ENCODE data around the gene RPL27A.
A peak's percentile ranks its signal among the peaks of the same experiment; 100 is the strongest.

RPL27A gene

DNA sequence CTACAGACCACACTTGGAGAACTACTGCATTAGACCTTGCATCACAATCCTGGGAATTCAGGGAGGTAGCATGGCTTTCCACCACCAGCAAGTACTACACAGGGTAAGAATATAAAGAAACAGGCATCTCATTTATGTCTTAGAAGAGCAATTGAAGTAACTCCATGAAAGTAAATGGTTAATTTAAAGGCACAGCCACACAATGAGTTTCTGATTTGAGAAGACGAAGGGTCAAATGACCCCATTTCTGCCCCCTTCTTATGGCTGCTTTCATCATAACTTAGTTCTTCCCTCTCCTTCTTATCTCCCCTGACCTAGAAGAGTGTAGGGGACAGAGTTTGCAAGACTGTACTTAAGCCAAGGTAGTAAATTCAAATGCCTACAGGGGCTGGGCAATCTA lies 6.1 kb upstream of the RPL27A start:
- no peak for DNase-seq

DNA sequence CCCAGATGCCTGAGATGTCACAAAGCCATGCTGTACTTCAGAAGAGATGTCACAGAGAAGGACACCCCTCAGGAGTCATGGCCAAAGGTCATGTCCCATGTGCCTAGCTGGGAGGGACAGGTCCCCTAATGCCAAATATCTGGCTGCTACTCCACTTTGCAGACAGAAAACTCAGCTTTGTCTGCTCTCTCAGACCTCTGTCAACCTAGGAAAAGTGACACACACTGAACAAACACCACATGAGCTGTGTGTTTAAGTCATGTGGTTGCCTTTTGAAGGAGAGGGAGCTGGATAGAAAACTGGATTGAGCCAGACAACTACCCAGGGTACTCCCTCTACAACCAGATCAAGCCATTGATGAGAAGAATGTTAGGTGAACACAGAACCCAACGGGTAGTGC lies 3.6 kb upstream of the RPL27A start:
- DNase-seq: no peak

DNA sequence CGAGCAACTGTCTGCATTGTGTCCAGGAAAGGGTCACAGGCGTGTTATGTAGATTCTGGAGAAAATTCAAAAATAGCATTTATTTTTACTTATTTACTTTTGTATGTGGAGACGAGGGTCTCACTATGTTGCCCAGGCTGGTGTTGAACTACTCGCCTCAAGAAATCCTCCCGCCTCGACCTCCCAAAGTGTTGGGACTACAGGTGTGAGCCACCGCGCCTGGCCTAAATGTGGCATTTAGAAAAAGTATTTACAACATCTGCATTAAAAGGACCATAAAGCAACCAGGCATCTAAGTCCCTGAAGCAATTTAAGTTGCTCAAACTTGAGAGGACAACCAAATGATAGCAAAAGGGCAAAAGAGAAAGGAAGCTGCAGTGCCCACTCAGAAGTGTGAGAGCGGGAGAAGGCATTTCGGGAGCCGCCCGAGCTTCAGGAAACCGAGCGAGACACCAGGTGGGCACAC lies 722 bp upstream of the RPL27A start:
- DNase-seq: no peak

DNA sequence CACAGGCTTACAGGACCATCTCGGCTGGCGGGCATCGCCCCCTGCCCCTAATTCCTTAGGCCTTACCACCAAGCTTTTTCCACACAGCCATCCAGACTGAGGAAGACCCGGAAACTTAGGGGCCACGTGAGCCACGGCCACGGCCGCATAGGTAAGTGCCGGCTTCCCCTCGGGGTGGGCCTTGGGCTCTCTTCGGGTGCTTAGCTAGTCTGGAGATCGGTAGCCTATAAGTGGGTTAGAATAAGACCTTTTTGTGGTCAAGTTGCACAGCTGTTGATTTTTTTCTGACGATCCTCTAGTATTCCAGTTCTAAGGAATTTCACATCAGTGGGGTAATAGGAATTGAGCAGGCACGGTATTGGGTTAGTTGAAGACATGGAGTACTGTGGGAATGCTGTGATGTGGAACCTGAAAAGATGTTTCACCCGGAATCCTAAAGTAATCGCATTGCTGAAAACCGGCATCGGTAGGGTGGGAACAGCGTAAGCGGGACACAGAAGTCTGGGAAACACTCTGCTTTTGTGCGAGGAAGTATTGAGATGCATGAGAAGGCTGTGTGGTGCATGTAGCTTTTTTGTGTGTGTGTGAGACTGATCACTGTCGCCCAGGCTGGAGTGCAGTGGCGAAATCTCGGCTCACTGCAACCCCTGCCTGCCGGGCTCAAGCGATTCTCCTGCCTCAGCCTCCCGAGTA lies 669 bp downstream of the RPL27A start:
- no peak for DNase-seq

DNA sequence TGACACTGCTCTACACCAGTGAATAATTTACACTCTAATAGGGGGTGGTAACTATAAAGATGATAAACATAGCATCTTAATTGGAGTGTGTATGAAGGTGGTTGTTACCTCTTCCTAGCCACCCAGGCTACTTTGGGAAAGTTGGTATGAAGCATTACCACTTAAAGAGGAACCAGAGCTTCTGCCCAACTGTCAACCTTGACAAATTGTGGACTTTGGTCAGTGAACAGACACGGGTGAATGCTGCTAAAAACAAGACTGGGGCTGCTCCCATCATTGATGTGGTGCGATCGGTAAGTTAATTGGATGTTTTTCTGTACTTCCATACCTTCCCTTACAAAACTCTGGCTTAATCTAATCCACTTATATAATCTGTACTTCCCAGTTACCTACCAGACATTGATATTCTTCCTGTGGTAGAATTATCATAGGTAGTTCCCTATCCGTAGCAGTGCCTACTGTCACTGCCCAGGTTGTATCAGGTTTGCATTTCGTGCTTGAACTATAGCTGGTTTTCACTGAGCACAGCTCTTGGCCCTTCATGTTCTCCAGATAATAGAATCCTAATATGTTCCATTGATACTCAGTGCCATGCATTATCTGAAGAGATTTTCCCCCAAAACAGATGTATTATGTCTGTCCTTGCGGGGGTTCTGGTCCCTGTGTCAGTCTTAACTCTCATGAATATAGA lies 2.2 kb downstream of the RPL27A start:
- DNase-seq: no peak

DNA sequence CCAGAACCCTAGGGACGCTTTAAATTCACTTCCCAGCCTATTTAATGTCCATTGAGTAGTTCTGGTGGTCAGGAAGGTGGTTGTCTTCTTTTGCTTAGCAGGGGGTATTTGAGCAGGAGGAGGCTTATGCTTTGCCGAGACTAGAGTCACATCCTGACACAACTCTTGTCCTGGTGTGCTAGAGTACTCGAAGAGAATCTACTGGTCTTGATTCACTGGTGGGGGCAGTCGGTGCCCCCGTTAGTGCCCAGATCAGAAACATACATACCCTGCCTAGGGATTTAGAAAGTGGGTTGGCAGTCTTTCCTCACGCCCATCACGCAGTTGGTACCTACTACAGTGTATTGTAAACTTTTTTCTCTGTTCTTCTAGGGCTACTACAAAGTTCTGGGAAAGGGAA lies 2.7 kb downstream of the RPL27A start:
- DNase-seq: no peak

DNA sequence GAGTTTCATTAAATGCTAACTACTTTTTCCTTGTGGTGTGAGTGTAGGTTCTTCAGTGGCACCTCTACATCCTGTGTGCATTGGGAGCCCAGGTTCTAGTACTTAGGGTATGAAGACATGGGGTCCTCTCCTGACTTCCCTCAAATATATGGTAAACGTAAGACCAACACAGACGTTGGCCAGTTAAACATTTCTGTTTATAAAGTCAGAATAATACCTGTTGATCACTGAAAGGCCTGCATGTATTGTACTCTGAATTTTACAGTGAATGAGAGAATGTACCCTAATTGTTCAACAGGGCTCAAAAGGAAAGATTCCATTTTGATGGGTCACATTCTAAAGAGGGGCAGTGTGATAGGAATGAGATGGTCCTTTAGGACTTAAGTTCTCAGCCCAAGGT lies 3.2 kb downstream of the RPL27A start:
- DNase-seq: no peak

DNA sequence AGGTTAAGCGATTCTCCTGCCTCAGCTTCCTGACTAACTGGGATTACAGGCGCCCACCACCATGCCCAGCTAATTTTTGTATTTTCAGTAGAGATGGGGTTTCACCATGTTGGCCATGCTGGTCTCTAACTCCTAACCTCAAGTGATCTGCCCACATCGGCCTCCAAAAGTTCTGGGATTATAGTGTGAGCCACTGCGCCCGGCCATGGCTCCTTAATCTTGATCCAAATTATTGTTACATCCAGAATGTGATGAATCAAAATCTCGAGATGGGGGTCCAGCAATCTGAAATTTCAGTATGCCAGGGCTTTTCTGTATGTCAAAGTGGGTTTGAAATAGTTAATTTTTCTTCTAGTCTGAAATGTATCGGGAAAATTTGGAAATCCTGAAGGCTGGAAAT lies 3.7 kb downstream of the RPL27A start:
- DNase-seq: no peak

DNA sequence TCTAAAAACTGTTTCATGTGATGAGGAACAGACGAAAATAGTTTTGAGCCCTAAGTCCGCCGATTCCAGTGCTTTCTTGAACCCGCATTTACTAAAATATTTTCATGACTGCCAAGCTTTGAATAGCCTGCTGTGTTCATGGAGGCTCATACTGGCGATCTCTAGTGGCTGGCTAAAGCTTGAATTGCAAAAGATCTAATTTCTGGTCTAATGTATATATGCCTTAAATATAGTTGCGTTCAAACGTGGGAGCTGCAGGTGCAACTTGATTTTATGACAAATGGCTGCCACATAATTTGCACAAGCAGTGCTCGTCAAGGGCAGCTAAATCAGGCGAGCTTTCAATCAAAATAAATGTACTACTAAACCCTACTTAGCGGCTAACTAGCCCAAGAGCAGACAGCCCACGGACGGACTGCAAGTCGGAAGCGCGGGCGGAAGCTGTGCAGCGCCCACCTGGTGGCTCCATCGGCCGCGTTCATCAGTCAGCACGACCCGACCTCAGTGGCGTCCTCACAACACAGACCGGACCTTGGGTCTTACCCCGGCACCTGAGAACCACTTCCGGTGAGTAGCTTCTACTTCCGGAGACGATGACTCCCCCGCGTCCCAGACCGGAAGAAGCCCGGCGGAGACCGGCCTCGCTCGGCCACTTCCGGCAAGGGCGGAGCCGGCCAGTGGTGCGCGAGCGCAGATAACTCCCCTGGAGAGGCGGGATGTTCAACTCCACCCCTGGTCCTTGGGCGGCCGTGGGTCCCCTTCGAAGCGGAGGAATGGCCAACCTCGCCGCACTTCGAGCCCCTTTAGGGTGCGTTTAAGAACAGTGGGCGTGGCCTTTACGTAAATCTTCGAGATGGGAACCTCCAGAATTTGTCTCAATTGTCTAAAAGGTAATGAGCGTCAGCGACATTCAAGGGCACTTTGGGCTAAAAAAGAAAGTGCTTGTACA lies 6.1 kb downstream of the RPL27A start:
- DNase-seq: peak; percentile 90

DNA sequence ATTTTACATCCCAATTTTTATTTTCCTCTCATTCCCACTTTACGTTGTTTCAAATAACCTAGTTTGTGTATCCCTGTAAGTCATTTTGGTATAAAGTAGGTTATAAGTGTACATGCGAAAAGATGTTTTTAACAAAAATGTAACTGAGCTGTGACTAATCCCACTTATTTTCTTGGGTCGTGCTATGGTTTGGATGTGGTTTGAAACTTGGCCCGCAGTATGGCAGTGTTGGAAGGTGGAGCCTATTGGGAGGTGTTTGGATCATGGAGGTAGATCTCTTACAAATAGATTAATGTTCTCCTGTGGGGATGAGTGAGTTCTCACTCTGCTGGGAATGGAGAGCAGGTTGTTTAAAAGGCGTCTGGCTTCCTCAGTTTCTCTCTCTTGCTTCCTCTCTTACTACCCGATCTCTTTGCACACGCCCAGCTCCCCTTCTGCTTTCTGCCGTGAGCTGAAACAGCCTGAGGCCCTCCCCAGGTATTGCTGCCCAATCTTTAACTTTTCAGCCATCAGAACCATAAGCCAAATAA lies 7.2 kb downstream of the RPL27A start:
- no peak for DNase-seq

DNA sequence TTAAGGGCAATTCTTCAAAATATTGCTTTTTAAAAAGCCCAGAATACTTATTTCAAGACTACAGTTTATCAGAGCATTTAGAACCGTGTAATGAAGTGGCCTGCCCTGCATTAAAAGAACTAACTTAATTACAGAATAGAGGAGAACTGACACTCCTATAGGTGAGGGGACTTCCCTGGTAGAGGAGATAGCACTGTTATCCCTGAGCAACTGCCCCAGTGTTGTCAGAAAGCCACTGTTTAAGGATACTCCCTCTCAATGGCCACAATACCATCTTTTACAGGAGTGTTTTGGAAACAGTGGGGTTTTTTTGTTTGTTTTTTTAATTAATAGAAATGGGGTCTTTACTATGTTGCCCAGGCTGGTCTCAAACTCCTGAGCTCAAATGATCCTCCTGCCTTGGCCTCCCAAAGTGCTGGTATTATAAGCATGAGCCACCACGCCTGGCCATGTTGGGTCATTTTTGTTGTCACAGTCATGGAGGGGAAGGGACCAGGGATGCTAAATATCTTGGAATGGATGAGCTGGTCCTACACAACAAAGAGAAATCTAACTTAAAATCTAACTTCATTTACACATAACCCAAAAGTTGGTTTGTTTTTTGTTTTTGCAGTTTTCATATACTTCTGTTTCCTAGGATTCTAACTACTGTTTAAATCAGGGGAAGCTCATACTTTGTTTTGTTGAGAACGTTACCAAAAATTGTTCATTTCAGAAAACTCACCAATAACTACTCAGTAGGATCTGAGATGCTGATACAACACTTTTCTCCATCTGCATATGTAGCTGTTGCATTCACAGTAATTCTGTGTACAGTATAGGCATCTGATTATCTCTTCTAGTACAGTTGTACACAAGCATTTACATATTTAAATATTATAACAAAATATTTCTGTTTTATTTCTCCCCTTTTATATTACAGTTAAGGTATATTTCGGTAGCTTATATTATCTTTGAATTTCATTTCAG lies 8.1 kb downstream of the RPL27A start:
- DNase-seq: no peak

DNA sequence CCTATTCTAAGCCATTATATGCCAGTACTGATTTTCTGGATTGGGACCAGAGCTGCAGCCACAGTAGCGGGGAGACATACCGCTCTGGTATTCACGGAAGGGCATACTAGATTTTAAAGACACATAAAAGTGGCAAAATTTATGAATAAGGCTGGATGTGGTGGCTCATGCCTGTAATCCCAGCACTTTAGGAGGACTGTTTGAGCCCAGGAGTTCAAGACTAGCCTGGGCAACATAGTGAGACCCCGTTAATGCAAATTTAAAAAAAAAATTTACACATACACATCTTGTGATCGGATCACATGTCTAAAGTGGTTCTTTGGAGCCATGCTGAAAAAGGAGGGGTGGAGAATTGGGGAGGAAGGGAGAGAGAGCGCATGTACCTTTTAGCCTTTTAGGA lies 9.0 kb downstream of the RPL27A start:
- no peak for DNase-seq

DNA sequence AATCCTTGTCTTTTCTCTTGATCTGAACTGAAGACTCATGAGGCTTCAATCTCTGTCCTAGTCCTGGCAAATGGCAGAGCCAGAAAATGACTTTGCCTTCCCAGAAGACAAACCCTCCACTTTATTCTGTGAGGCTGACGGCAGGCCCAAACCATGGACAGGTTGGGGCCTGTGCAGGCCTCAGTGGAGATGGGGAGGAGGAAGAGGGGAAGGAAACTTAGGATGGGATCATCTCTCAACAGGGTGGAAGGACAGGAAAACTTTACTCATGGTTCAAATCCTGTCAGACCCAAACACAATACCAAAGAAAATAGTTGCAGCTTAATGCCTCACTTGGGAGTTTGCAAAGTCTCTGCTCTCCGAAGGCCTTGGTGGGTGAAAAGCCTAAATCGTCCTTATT lies 9.8 kb downstream of the RPL27A start:
- no peak for DNase-seq

DNA sequence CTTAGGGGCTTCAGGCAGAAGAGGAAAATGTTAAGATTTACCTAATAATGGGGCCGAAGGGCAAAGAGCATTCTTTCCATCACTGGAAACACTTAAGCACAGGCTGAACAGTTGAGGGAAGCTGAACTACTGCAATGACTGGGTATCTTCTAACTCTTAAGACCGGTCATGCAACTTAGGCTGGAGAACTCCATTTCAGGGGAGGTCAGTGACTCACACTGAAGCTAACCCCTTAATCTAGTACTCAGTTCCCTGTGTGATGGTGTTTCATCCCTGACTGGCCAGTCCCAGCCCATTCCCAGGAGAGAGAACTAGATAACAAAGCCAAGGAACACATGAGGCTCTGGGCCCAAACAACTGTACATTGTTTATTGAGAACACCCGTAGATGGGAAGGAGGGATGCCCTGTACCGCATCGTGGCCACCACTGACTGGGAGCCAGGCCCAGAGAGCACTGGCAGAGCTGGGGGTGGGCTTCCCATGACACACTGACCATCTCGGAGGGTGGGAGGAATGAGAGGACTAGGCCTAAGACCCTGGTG lies 10.5 kb downstream of the RPL27A start:
- DNase-seq: no peak

DNA sequence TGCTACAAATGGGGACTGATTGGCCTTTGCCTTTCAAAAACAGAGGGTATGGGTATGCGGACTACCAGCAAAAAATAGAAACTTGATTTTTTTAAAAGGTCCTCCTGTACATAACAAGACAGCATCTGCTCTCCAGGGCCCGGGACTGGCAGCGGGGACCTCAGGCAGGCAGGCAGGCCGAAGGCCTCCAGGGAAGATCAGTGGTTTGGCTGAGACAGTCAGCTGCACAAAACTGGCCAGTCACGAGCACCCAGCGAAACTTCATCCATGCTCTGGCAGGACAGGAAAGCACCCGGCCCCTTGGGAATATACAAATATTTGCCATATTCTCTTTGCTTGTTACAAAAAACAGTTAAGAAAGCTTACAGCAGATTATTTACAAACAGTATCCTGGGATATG lies 11.0 kb downstream of the RPL27A start:
- DNase-seq: no peak

DNA sequence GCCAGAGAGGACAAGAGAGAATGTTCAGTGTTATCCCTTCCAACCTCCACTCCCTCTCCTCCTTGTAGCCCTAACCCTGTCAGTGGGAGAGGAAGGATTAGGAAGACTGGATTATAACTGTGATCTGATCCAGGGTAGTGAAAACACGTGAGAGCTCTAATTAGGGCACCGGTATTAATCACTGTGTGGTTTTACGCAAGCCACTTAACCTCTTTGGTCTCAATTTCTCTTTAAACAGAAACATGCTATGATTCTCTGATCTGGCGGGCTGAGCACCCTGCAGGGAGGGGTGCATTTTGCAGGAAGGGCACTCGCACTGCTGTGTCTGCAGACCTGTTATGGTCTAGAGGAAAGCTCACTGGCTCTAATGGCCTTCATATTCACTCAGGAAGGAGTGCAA lies 11.5 kb downstream of the RPL27A start:
- DNase-seq: no peak

DNA sequence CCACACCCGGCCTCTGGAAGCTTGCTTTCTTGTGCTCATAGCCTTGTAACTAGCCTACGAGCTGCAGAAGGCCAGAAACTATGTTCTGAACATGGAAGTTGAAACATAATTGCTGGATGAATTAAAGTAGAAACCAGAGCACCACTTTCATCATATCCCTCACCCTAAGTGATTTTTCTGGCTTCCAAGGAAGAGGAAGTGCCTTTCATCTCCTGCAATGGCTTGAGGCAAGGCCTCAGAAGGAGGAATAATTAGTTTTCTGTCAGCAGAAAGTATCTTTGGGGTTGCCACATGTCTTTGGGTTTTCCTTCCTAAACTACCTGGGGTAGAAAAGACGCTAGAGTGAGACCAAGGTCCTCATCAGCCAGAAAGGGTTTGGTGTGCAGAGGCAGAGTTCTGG lies 14.5 kb downstream of the RPL27A start:
- no peak for DNase-seq

DNA sequence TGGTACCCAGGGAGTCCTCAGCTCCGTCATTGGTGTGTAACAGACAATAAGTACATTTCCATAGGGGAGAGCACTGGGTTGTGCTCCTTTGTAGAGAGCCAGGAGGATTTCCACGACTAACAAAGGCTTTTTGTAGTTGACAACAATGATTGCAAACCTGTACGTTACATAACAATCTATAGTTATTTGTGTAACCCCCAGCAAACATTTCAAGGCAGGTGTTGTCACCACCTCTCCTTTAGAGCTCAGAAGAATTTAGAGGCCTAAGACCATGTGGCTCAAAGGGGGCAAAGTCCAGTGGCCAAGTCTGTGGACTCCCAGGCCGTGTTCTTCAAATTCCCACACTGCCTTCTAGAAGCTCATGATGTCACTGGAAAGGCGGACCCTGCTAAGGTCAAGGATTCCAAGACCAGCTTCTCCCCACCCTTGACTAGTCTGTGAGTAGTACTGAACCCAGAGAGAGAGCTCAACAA lies 15.8 kb downstream of the RPL27A start:
- DNase-seq: no peak

DNA sequence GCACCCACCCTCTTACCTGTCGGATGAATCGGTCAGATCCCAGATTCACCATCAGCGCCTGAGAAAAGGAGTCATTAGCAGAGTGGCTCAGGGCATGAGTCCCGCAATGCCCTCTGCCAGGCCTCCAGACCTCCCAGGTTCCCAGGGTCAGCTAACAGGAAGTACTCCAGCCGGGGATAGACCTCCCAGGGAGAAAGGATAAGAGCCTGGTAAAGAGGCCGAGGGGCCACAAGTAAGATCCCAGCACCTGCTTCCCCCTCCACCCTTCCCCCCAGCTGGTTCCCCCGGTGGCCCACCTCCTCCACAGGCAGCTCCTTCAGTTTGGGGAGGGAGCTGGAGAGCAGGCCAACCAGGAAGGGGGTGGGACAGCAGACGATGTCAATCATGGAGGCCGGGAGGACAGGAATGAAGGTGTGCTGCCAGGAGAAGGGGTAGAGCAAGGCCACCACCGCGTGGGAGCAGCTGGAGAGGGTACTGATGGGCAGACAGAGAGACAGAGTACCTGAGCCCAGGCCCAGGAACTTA lies 16.4 kb downstream of the RPL27A start:
- DNase-seq: no peak

DNA sequence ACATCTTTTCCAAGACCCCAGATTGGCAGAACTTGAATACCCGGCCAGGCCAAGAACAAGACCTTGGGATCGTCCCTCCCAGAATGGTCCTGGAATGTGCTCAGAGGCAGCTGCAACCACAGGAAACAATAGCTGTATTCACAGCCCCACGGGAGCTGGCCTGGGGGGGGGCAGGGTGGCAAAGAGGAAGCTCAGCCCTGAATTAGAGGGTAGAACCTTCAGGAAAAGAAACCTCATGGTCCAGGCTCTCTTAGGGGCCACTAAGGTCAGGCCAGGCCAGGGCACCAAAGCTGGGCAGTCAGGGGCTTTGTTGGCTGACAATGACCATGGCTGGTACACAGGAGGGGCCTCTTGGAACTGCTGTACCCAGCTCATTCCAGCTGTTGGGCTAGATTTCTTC lies 17.3 kb downstream of the RPL27A start:
- DNase-seq: no peak

DNA sequence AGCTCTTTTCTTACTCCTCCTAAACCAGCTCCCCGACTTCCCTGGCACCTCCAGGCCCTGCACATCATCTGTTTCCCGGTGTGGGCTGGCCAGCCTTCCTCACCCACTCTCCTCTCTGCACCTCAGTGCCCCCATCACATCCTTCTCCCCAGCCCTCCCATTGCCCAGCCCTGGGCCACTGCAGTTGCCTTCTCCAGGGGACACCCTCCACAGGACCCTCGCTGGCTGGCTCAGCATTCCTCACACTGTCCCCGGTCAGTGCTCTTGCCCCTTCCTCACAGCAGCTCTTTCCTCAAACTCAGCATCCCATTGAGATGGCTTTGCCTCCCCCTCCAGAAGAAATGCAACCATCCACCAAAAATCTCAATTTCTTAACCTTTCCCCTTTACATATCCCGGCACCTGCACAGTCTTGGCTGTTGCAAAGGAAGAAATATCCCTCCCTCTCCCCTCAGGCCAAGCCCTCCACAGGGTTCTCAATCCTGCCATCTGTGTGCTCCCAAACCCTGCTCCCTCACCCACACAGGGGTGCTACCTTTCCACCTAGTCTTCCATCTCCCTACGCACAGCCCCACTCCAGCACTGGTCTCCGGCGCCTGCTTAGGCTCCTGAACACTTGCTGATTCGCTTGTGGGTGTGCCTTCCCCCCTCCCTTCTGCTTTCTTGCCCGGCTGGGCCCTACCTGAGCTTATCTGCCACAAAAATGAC lies 19.5 kb downstream of the RPL27A start:
- DNase-seq: no peak

Data from stimulated activated CD4-positive, alpha-beta T cell treated with anti-CD3 and anti-CD28 coated beads, Interleukin-1b, Interleukin-23, amount 100 ng/mL, for 48 hours (primary cell).